IPS-15b (cell line): ENCODE results near the gene RAB31.
A peak's percentile ranks its signal among the peaks of the same experiment; 100 is the strongest.

Source experiments
- H3K27me3 ChIP-seq: one replicate; pipeline ENCODE4 v1.6.1; 2013; ENCODE audit warnings: low read length; ENCODE audit not compliant: control insufficient read depth, insufficient read depth
- H3K36me3 ChIP-seq: one replicate; pipeline ENCODE4 v1.6.1; 2013; ENCODE audit warnings: low read length; ENCODE audit not compliant: control insufficient read depth, insufficient read depth
- H3K4me1 ChIP-seq: one replicate; pipeline ENCODE4 v1.6.1; 2013; ENCODE audit warnings: mild to moderate bottlenecking, low read length; ENCODE audit not compliant: control insufficient read depth, insufficient read depth
- H3K4me3 ChIP-seq: one replicate; pipeline ENCODE4 v1.5.1; 2013; ENCODE audit warnings: low read depth, low read length
- H3K9ac ChIP-seq: one replicate; pipeline ENCODE4 v1.6.1; 2013; ENCODE audit warnings: low read depth, mild to moderate bottlenecking, low read length
- H3K9me3 ChIP-seq: one replicate; pipeline ENCODE4 v1.6.1; 2013; ENCODE audit warnings: mild to moderate bottlenecking, low read length; ENCODE audit not compliant: control insufficient read depth, insufficient read depth

The RAB31 gene

GRCh38 chr18:9869715-9870430 lies 161.8 kb downstream of the RAB31 start:
- no peaks in the 10 kb centered on the region for H3K27me3 ChIP-seq
- peak overlapping the region; percentile 18 for H3K4me3 ChIP-seq
- H3K9ac ChIP-seq: no peak overlapping the region
- H3K9me3 ChIP-seq: peaks cover 4% of the 10 kb centered on the region
- H3K36me3 ChIP-seq: no peaks in the 10 kb centered on the region
- peaks cover 16% of the 10 kb centered on the region for H3K4me1 ChIP-seq

GRCh38 chr18:9870431-9871008 lies 162.4 kb downstream of the RAB31 start:
- Histone ChIP-seq H3K4me1 (peaks cover 16% of the 10 kb centered on the region), H3K36me3 (no peaks in the 10 kb centered on the region), H3K9me3 (no peaks in the 10 kb centered on the region), H3K4me3 (peak overlapping the region; percentile 18), H3K9ac (no peak overlapping the region), H3K27me3 (no peaks in the 10 kb centered on the region)

GRCh38 chr18:9871244-9871746 lies 163.2 kb downstream of the RAB31 start:
- no peaks in the 10 kb centered on the region for H3K36me3 ChIP-seq
- H3K4me1 ChIP-seq: peaks cover 16% of the 10 kb centered on the region
- no peak overlapping the region for H3K4me3 ChIP-seq
- H3K9me3 ChIP-seq: no peaks in the 10 kb centered on the region
- H3K27me3 ChIP-seq: no peaks in the 10 kb centered on the region
- no peak overlapping the region for H3K9ac ChIP-seq

- Histone ChIP-seq H3K9me3 (no peaks in the 10 kb centered on the region), H3K36me3 (no peaks in the 10 kb centered on the region), H3K9ac (no peak overlapping the region), H3K4me1 (peaks cover 16% of the 10 kb centered on the region), H3K27me3 (no peaks in the 10 kb centered on the region), H3K4me3 (no peak overlapping the region)
Measured at GRCh38 chr18:9872823-9873222, 164.7 kb downstream of the RAB31 start.

- Histone ChIP-seq H3K4me3 (no peak overlapping the region), H3K9me3 (no peaks in the 10 kb centered on the region), H3K4me1 (peaks cover 11% of the 10 kb centered on the region), H3K36me3 (no peaks in the 10 kb centered on the region), H3K9ac (no peak overlapping the region), H3K27me3 (no peaks in the 10 kb centered on the region)
Measured at GRCh38 chr18:9874728-9875127, 166.6 kb downstream of the RAB31 start.

- Histone ChIP-seq H3K9me3 (no peaks in the 10 kb centered on the region), H3K36me3 (no peaks in the 10 kb centered on the region), H3K27me3 (no peaks in the 10 kb centered on the region), H3K4me3 (no peak overlapping the region), H3K4me1 (no peaks in the 10 kb centered on the region), H3K9ac (no peak overlapping the region)
Measured at GRCh38 chr18:9876212-9876866, 168.2 kb downstream of the RAB31 start.

- H3K27me3 ChIP-seq: no peaks in the 10 kb centered on the region
- H3K9me3 ChIP-seq: no peaks in the 10 kb centered on the region
- H3K4me1 ChIP-seq: no peaks in the 10 kb centered on the region
- no peak overlapping the region for H3K9ac ChIP-seq
- no peak overlapping the region for H3K4me3 ChIP-seq
- H3K36me3 ChIP-seq: no peaks in the 10 kb centered on the region
Measured at GRCh38 chr18:9876867-9877654, 169.0 kb downstream of the RAB31 start.

- no peaks in the 10 kb centered on the region for H3K27me3 ChIP-seq
- H3K9ac ChIP-seq: no peak overlapping the region
- H3K9me3 ChIP-seq: no peaks in the 10 kb centered on the region
- no peaks in the 10 kb centered on the region for H3K4me1 ChIP-seq
- H3K4me3 ChIP-seq: no peak overlapping the region
- no peaks in the 10 kb centered on the region for H3K36me3 ChIP-seq
Measured at GRCh38 chr18:9877655-9878014, 169.5 kb downstream of the RAB31 start.

GRCh38 chr18:9878095-9878494 lies 170.0 kb downstream of the RAB31 start:
- H3K4me1 ChIP-seq: no peaks in the 10 kb centered on the region
- H3K9ac ChIP-seq: no peak overlapping the region
- H3K4me3 ChIP-seq: no peak overlapping the region
- no peaks in the 10 kb centered on the region for H3K9me3 ChIP-seq
- no peaks in the 10 kb centered on the region for H3K27me3 ChIP-seq
- H3K36me3 ChIP-seq: no peaks in the 10 kb centered on the region

GRCh38 chr18:9878783-9879242 lies 170.7 kb downstream of the RAB31 start:
- H3K27me3 ChIP-seq: no peaks in the 10 kb centered on the region
- no peak overlapping the region for H3K4me3 ChIP-seq
- no peaks in the 10 kb centered on the region for H3K4me1 ChIP-seq
- no peaks in the 10 kb centered on the region for H3K9me3 ChIP-seq
- no peaks in the 10 kb centered on the region for H3K36me3 ChIP-seq
- no peak overlapping the region for H3K9ac ChIP-seq

- Histone ChIP-seq H3K36me3 (no peaks in the 10 kb centered on the region), H3K4me1 (no peaks in the 10 kb centered on the region), H3K9ac (no peak overlapping the region), H3K27me3 (no peaks in the 10 kb centered on the region), H3K4me3 (no peak overlapping the region), H3K9me3 (no peaks in the 10 kb centered on the region)
Measured at GRCh38 chr18:9884090-9884489, 176.0 kb downstream of the RAB31 start.
